SJSA1 (cell line): Measurements from ENCODE around the gene TNNC2. TPM values are rescaled to one million over a fixed set of nuclear protein-coding genes. Genes with fewer than 3 reads are reported as not detected.
A peak's percentile ranks its signal among the peaks of the same experiment; 100 is the strongest.
"Not testable (repeated sequence)": the region's sequence is repeated elsewhere in the genome, so short reads cannot be mapped to it uniquely, and the experiment has no call there.

Source experiments
- DNase-seq, 2 experiments: peaks; one replicate each; pipeline ENCODE4 v3.0.0-alpha.2; 2015 to 2020; ENCODE audit warnings: low spot score in 2 of 2, low read depth in 1 of 2
- H3K27ac ChIP-seq: fragments of 250-450 bp; sonication (Bioruptor Pico); 2 replicates; pipeline ENCODE4 v1.5.1; 2020; ENCODE audit warnings: mild to moderate bottlenecking, moderate library complexity
- H3K27me3 ChIP-seq: fragments of 250-450 bp; sonication (Bioruptor Pico); replicated peaks from 2 replicates; pipeline ENCODE4 v1.5.1; 2020; ENCODE audit warnings: mild to moderate bottlenecking, moderate library complexity
- H3K36me3 ChIP-seq: fragments of 250-450 bp; sonication (Bioruptor Pico); 2 replicates; pipeline ENCODE4 v1.5.1; 2020; ENCODE audit warnings: mild to moderate bottlenecking
- H3K4me1 ChIP-seq: fragments of 250-450 bp; sonication (Bioruptor Pico); replicated peaks from 2 replicates; pipeline ENCODE4 v1.6.1; 2021; ENCODE audit warnings: mild to moderate bottlenecking
- H3K4me3 ChIP-seq: fragments of 250-450 bp; sonication (Bioruptor Pico); 2 replicates; pipeline ENCODE4 v1.5.1; 2020; ENCODE audit warnings: mild to moderate bottlenecking
- H3K9me3 ChIP-seq: fragments of 250-450 bp; sonication (Bioruptor Pico); replicated peaks from 2 replicates; pipeline ENCODE4 v1.5.1; 2020; ENCODE audit warnings: mild to moderate bottlenecking
- total RNA-seq: library from RNA; depleted of rRNA; stranded (reverse); fragments of >200 nt; shearing (Covaris generic); gene quantifications from 2 replicates; pipeline ENCODE4 v1.2.3, GENCODE V29; 2014

The TNNC2 gene
- total RNA-seq, 1 experiment from 2014 or later: not detected

- H3K27me3 ChIP-seq: no peaks in the 10 kb centered on the region
- no peaks in the 10 kb centered on the region for H3K9me3 ChIP-seq
- DNase-seq: no peak
- H3K4me3 ChIP-seq: no peak overlapping the region
- no peak overlapping the region for H3K27ac ChIP-seq
- peaks cover 61% of the 10 kb centered on the region for H3K36me3 ChIP-seq
- H3K4me1 ChIP-seq: 0 out of 2 replicates have a peak, but pooled peaks cover 2% of the 10 kb centered on the region
Measured at GRCh38 chr20:45840700-45841198, 13.6 kb upstream of the TNNC2 start.

GRCh38 chr20:45836841-45837240 lies 9.7 kb upstream of the TNNC2 start:
- no peak for DNase-seq
- H3K4me3 ChIP-seq: no peak overlapping the region
- peaks cover 26% of the 10 kb centered on the region for H3K4me1 ChIP-seq
- no peak overlapping the region for H3K27ac ChIP-seq
- H3K9me3 ChIP-seq: no peaks in the 10 kb centered on the region
- H3K36me3 ChIP-seq: peaks cover 40% of the 10 kb centered on the region
- no peaks in the 10 kb centered on the region for H3K27me3 ChIP-seq

DNA sequence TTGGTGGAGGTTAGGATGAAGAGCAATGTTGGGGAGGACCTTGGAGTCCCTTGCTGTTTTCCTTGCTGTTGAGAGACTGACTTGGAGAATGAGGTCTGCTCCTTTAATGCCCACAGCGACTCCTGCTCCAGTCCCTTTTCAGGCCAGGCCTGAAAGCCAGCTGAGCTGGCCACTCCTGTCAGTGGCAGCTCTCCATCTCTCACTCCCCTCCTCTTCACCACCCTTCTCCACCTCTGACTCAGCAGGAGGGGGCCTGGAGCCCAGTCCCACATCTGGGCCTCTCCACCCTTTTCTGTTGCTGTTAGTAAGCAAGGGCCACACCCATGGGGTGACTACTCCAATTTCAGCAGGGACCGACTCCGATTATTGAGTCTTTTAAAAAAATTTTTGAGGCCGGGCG lies 8.7 kb upstream of the TNNC2 start:
- no peak overlapping the region for H3K27ac ChIP-seq
- DNase-seq: no peak
- no peaks in the 10 kb centered on the region for H3K27me3 ChIP-seq
- H3K4me1 ChIP-seq: peaks cover 26% of the 10 kb centered on the region
- no peak overlapping the region for H3K4me3 ChIP-seq
- no peaks in the 10 kb centered on the region for H3K9me3 ChIP-seq
- peaks cover 30% of the 10 kb centered on the region for H3K36me3 ChIP-seq

DNA sequence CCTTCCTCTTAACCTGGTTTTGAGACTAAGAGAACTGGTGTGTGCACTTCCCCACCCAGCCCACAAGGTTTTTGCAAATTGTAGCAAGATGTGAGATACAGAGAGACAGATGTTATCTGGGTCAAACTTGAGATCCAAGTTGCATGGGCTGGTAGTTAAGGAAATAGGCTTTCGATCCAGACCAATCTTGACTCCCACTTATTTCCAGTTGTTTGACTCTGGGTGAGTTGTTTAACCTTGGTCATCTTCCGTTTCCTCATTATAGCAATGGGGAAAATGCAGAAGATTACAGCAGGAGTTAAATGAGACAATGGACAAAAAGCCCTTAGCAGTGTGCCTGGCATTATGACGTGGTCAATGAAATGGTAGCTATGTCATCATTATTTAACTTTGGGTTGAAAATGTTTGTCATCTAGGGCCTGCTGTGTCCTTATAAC lies 8.2 kb upstream of the TNNC2 start:
- no peaks in the 10 kb centered on the region for H3K27me3 ChIP-seq
- H3K36me3 ChIP-seq: peaks cover 27% of the 10 kb centered on the region
- no peak overlapping the region for H3K4me3 ChIP-seq
- H3K4me1 ChIP-seq: peaks cover 26% of the 10 kb centered on the region
- no peaks in the 10 kb centered on the region for H3K9me3 ChIP-seq
- no peak overlapping the region for H3K27ac ChIP-seq
- DNase-seq: no peak

- Histone ChIP-seq H3K9me3 (no peaks in the 10 kb centered on the region), H3K4me1 (peaks cover 26% of the 10 kb centered on the region), H3K4me3 (no peak overlapping the region), H3K27ac (no peak overlapping the region), H3K27me3 (no peaks in the 10 kb centered on the region), H3K36me3 (peaks cover 27% of the 10 kb centered on the region)
- no peak for DNase-seq
Measured at GRCh38 chr20:45834797-45835161, 7.7 kb upstream of the TNNC2 start.

DNA sequence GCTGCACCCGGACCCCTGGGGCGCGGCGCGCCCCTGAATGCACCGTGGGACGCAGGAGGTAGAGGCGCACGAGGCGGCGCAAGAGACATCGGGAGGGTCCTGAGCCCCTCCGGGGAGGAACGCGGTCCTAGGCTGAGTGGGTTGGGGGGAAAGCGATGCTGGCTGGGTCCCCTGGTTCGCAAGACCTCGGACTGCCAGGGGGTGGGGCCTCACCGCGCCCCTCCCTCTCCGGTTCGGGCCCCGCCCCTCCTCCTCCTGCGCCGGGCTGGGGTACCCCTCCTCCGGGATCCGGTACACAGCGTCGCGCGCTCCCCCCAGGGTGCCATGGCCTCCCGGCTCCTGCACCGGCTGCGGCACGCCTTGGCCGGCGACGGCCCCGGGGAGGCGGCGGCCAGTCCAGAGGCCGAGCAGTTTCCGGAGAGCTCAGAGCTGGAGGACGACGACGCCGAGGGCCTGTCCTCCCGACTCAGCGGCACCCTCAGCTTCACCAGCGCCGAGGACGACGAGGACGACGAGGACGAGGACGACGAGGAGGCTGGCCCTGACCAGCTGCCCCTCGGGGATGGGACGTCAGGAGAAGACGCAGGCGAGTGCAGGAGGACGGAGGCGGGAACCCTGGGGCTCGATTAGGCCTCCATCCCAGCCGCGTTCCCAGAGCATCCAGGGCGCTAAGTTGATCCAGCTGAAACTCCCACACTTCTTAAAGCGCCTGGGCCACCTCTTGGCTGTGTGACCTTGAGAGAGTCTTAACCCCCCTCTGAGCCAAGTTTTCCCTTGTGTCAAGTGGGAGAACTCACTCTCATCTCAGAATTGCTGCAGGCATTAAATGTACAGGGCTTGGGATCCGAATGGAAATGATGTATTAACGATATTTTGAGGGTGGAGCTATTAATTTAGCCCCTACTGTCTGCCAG lies 7.0 kb upstream of the TNNC2 start:
- Histone ChIP-seq H3K36me3 (peaks cover 27% of the 10 kb centered on the region), H3K4me1 (peaks cover 26% of the 10 kb centered on the region), H3K4me3 (peak overlapping the region; percentile 61), H3K9me3 (no peaks in the 10 kb centered on the region), H3K27me3 (no peaks in the 10 kb centered on the region), H3K27ac (peak overlapping the region; percentile 39; the same call in 1 of the 2 replicates)
- peak; percentile 68 to 91 for DNase-seq

DNA sequence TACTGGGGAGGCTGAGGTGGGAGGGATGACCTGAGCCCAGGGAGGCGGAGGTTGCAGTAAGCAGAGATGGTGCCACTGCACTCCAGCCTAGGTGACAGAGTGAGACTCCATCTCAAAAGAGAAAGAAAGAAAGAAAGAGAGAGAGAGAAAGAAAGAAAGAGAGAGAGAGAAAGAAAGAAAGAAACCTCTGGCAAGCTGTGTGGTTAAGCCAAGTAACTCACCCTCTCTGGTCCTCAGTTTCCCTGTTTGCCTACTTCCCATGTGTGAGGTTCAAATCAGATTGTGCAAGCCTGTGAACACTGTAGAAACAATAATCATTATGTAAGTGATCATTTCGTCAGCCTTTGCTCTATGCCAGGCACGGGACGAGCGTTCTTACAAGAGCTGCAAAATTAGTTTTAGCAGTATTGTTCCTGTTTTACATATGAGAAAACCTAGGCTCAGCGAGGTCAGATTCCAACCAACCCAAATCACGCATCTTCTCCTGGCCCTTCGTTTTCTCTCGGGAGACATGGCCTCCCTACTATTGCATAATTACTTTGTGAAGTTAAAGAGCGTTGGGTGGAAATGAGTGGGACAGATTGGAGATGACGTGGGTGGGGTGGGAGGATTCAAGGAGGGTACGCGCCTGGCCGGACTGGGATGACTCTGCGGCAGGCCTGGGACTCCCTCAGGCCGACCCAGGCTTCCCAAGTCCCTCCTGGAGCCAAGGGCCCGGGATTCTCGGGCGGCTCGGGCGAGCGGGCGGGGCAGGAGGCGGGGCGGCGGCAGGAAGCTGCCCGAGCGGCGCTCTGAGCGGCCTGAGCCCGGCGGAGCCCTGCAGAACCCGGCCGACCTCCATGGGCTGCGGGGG lies 6.1 kb upstream of the TNNC2 start, which contains the start of gene SNX21:
SNX21 (plus strand) TSS at position 770 of the 853 bp plus-strand sequence. CDS start 121 bp downstream, outside the sequence.
- Histone ChIP-seq H3K9me3 (no peaks in the 10 kb centered on the region), H3K36me3 (peaks cover 19% of the 10 kb centered on the region), H3K27me3 (no peaks in the 10 kb centered on the region), H3K4me1 (peaks cover 26% of the 10 kb centered on the region), H3K27ac (peak within 1 kb of the TSS; percentile 39), H3K4me3 (peak within 1 kb of the TSS; percentile 61)
- DNase-seq: peak; percentile 85 to 89

- H3K36me3 ChIP-seq: peaks cover 17% of the 10 kb centered on the region
- no peaks in the 10 kb centered on the region for H3K27me3 ChIP-seq
- DNase-seq: no peak
- no peak overlapping the region for H3K4me3 ChIP-seq
- peaks cover 26% of the 10 kb centered on the region for H3K4me1 ChIP-seq
- H3K27ac ChIP-seq: no peak overlapping the region
- H3K9me3 ChIP-seq: no peaks in the 10 kb centered on the region
Measured at GRCh38 chr20:45832619-45833018, 5.5 kb upstream of the TNNC2 start.

DNA sequence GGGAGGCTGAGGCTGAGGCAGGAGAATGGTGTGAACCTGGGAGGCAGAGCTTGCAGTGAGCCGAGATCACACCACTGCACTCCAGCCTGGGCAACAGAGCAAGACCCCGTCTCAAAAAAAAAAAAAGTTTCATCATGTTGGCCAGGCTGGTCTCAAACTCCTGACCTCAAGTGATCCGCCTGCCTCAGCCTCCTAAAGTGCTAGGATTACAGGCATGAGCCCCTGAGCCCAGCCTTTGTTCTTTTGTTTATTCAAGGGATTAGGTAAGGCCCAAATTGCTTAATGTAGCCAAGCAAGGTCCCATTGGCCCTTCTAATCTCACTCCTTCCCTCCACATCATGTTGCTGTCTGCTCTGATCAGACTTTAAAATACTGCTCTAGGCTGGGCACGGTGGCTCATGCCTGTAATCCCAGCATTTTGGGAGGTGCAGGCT lies 2.6 kb upstream of the TNNC2 start:
- H3K27ac ChIP-seq, H3K27me3 ChIP-seq, H3K9me3 ChIP-seq, DNase-seq, H3K4me3 ChIP-seq, H3K36me3 ChIP-seq: not testable (repeated sequence)
- peaks cover 15% of the 10 kb centered on the region for H3K4me1 ChIP-seq

GRCh38 chr20:45828589-45828988 lies 1.5 kb upstream of the TNNC2 start:
- H3K27ac ChIP-seq: no peak overlapping the region
- no peak for DNase-seq
- H3K4me3 ChIP-seq: no peak overlapping the region
- H3K36me3 ChIP-seq: no peaks in the 10 kb centered on the region
- no peaks in the 10 kb centered on the region for H3K9me3 ChIP-seq
- H3K27me3 ChIP-seq: peaks cover 6% of the 10 kb centered on the region; the same call in 1 of the 2 replicates
- H3K4me1 ChIP-seq: peaks cover 7% of the 10 kb centered on the region

GRCh38 chr20:45827712-45828111 lies 600 bp upstream of the TNNC2 start:
- Histone ChIP-seq H3K4me3 (no peak overlapping the region), H3K27me3 (peaks cover 13% of the 10 kb centered on the region), H3K36me3 (no peaks in the 10 kb centered on the region), H3K9me3 (no peaks in the 10 kb centered on the region), H3K27ac (no peak overlapping the region), H3K4me1 (peaks cover under 1% of the 10 kb centered on the region; the same call in 1 of the 2 replicates)
- no peak for DNase-seq

GRCh38 chr20:45826381-45827019 lies 612 bp downstream of the TNNC2 start:
- H3K9me3 ChIP-seq: no peaks in the 10 kb centered on the region
- H3K4me3 ChIP-seq: no peak overlapping the region
- H3K36me3 ChIP-seq: no peaks in the 10 kb centered on the region
- H3K4me1 ChIP-seq: 0 out of 2 replicates have a peak, but pooled peaks cover 3% of the 10 kb centered on the region
- no peak for DNase-seq
- H3K27me3 ChIP-seq: peaks cover 13% of the 10 kb centered on the region
- no peak overlapping the region for H3K27ac ChIP-seq
